HCT116 (cell line): ENCODE measurements around the gene GPNMB.

ENCODE experiments used
- EZH2 ChIP-seq: fragments of 200-600 bp; sonication (generic); IDR thresholded peaks from 2 replicates; pipeline ENCODE4 v1.6.1; 2017; ENCODE audit warnings: antibody characterized with exemption, mixed run types
- FOSL1 ChIP-seq: IDR thresholded peaks from 2 replicates; pipeline ENCODE4 v1.6.1; 2012; ENCODE audit warnings: low read depth
- POLR2AphosphoS5 ChIP-seq: IDR thresholded peaks from 2 replicates; pipeline ENCODE4 v1.6.1; 2011; ENCODE audit warnings: mild to moderate bottlenecking, low read depth, low read length, moderate library complexity
- TF ChIP-seq, protein P1 (sequence below), 3 experiments: fragments of 200-600 bp in 1 of 3; sonication (generic) in 1 of 3; IDR thresholded peaks in 2 of 3; conservative IDR thresholded peaks in 1 of 3; 2 replicates each; pipeline ENCODE4 v1.5.1; 2012 to 2017; ENCODE audit warnings: low read depth in 2 of 3, low read length in 2 of 3, antibody characterized with exemption in 1 of 3, borderline replicate concordance in 1 of 3, control low read depth in 1 of 3, mild to moderate bottlenecking in 1 of 3, mixed read lengths in 1 of 3, mixed run types in 1 of 3, moderate library complexity in 1 of 3; ENCODE audit not compliant: insufficient read depth in 1 of 3

DNA sequence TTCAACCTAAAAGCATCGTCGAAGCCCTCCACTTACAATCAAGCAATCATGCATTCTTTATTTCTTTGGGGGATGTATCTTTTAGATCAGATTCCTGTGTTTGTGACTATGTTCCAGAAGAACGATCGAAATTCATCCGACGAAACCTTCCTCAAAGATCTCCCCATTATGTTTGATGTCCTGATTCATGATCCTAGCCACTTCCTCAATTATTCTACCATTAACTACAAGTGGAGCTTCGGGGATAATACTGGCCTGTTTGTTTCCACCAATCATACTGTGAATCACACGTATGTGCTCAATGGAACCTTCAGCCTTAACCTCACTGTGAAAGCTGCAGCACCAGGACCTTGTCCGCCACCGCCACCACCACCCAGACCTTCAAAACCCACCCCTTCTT lies 13.8 kb downstream of the GPNMB start:
- TF ChIP-seq FOSL1 = no peak
- TF ChIP-seq EZH2 = no peak
- TF ChIP-seq, protein P1, sequence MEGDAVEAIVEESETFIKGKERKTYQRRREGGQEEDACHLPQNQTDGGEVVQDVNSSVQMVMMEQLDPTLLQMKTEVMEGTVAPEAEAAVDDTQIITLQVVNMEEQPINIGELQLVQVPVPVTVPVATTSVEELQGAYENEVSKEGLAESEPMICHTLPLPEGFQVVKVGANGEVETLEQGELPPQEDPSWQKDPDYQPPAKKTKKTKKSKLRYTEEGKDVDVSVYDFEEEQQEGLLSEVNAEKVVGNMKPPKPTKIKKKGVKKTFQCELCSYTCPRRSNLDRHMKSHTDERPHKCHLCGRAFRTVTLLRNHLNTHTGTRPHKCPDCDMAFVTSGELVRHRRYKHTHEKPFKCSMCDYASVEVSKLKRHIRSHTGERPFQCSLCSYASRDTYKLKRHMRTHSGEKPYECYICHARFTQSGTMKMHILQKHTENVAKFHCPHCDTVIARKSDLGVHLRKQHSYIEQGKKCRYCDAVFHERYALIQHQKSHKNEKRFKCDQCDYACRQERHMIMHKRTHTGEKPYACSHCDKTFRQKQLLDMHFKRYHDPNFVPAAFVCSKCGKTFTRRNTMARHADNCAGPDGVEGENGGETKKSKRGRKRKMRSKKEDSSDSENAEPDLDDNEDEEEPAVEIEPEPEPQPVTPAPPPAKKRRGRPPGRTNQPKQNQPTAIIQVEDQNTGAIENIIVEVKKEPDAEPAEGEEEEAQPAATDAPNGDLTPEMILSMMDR (IDR thresholded peaks at IDR 0.05 in 2 of 3, conservative IDR thresholded peaks at IDR 0.05 in 1 of 3; ENCODE audit: borderline replicate concordance in 1 of 3, insufficient read depth in 1 of 3, low read depth in 2 of 3, low read length in 2 of 3) = no peak
- no peak for TF ChIP-seq POLR2AphosphoS5
